Skeletal muscle satellite cell (primary cell): ENCODE results near the gene REPIN1.

Experiments used
- H3K27me3 ChIP-seq: 2 replicates; pipeline ENCODE4 v1.7.0; 2013; ENCODE audit warnings: low read length; ENCODE audit not compliant: control insufficient read depth, insufficient read depth
- H3K36me3 ChIP-seq: 2 replicates; pipeline ENCODE4 v1.7.0; 2013; ENCODE audit warnings: mild to moderate bottlenecking, control low read depth, low read length; ENCODE audit not compliant: insufficient read depth
- H3K4me1 ChIP-seq: 2 replicates; pipeline ENCODE4 v1.7.0; 2013; ENCODE audit warnings: low read length; ENCODE audit not compliant: control insufficient read depth, insufficient read depth
- H3K4me2 ChIP-seq: 2 replicates; pipeline ENCODE4 v1.7.0; 2013; ENCODE audit warnings: mild to moderate bottlenecking, low read length
- H3K4me3 ChIP-seq: 2 replicates; pipeline ENCODE4 v1.7.0; 2013; ENCODE audit warnings: low read length
- H3K9ac ChIP-seq: 2 replicates; pipeline ENCODE4 v1.7.0; 2013; ENCODE audit warnings: mild to moderate bottlenecking, low read depth, low read length, moderate library complexity
- H3K9me3 ChIP-seq: replicated peaks from 2 replicates; pipeline ENCODE4 v1.7.0; 2013; ENCODE audit warnings: mild to moderate bottlenecking, control low read depth, low read length

The REPIN1 gene

GRCh38 chr7:150407588-150408392 lies 39.2 kb downstream of the REPIN1 start:
- Histone ChIP-seq H3K4me1 (peaks cover 16% of the 10 kb centered on the region), H3K4me2 (no peak overlapping the region), H3K4me3 (no peak overlapping the region), H3K9ac (no peak overlapping the region), H3K27me3 (no peaks in the 10 kb centered on the region), H3K9me3 (no peaks in the 10 kb centered on the region), H3K36me3 (no peaks in the 10 kb centered on the region)

- Histone ChIP-seq H3K4me2 (no peak overlapping the region), H3K4me1 (peaks cover 16% of the 10 kb centered on the region), H3K27me3 (no peaks in the 10 kb centered on the region), H3K9ac (no peak overlapping the region), H3K4me3 (no peak overlapping the region), H3K36me3 (no peaks in the 10 kb centered on the region), H3K9me3 (no peaks in the 10 kb centered on the region)
Observed at GRCh38 chr7:150408393-150409299, 40.0 kb downstream of the REPIN1 start.

GRCh38 chr7:150409300-150410030 lies 40.8 kb downstream of the REPIN1 start:
- Histone ChIP-seq H3K4me3 (no peak overlapping the region), H3K4me2 (no peak overlapping the region), H3K9ac (no peak overlapping the region), H3K36me3 (no peaks in the 10 kb centered on the region), H3K4me1 (peaks cover 10% of the 10 kb centered on the region), H3K27me3 (no peaks in the 10 kb centered on the region), H3K9me3 (no peaks in the 10 kb centered on the region)

GRCh38 chr7:150410131-150410530 lies 41.5 kb downstream of the REPIN1 start:
- Histone ChIP-seq H3K4me2 (no peak overlapping the region), H3K36me3 (no peaks in the 10 kb centered on the region), H3K9ac (no peak overlapping the region), H3K27me3 (no peaks in the 10 kb centered on the region), H3K9me3 (no peaks in the 10 kb centered on the region), H3K4me3 (no peak overlapping the region), H3K4me1 (peaks cover 6% of the 10 kb centered on the region)

- no peaks in the 10 kb centered on the region for H3K27me3 ChIP-seq
- peaks cover 6% of the 10 kb centered on the region for H3K4me1 ChIP-seq
Observed at GRCh38 chr7:150410680-150411346, 42.2 kb downstream of the REPIN1 start.

GRCh38 chr7:150411606-150412005 lies 43.0 kb downstream of the REPIN1 start:
- H3K9ac ChIP-seq: no peak overlapping the region
- H3K9me3 ChIP-seq: no peaks in the 10 kb centered on the region
- H3K4me3 ChIP-seq: no peak overlapping the region
- H3K4me1 ChIP-seq: no peaks in the 10 kb centered on the region
- no peak overlapping the region for H3K4me2 ChIP-seq
- no peaks in the 10 kb centered on the region for H3K36me3 ChIP-seq
- no peaks in the 10 kb centered on the region for H3K27me3 ChIP-seq

More at GRCh38 chr7:150410680-150411346, 42.2 kb downstream of the REPIN1 start:
- Histone ChIP-seq H3K36me3 (no peaks in the 10 kb centered on the region), H3K4me2 (no peak overlapping the region), H3K9me3 (no peaks in the 10 kb centered on the region), H3K9ac (no peak overlapping the region), H3K4me3 (no peak overlapping the region)

DNA sequence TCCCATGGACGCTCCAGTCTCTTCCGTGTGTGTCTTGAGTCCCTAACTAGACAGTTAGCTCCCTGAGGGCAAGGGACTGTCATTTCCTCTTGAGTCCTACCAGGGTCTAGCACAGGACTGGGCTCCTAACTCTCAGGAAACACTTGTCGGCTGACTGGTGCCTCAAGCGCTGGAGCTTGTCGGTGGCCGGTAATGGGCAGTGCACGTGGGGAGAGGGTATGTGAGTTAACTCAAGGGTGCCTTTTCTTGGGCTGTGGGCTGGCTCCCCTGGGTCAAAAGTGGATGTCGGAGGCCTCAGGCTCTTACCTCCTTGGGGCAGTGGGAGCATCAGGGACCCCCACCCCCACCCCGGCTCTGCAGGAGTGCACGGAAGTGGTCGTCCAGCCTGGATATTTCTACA lies 43.4 kb downstream of the REPIN1 start:
- Histone ChIP-seq H3K4me1 (no peaks in the 10 kb centered on the region), H3K36me3 (no peaks in the 10 kb centered on the region), H3K4me3 (no peak overlapping the region), H3K27me3 (no peaks in the 10 kb centered on the region), H3K9ac (no peak overlapping the region), H3K9me3 (no peaks in the 10 kb centered on the region), H3K4me2 (no peak overlapping the region)

- no peaks in the 10 kb centered on the region for H3K27me3 ChIP-seq
- H3K4me3 ChIP-seq: no peak overlapping the region
- no peaks in the 10 kb centered on the region for H3K9me3 ChIP-seq
- no peak overlapping the region for H3K4me2 ChIP-seq
- no peaks in the 10 kb centered on the region for H3K36me3 ChIP-seq
- no peaks in the 10 kb centered on the region for H3K4me1 ChIP-seq
- no peak overlapping the region for H3K9ac ChIP-seq
Observed at GRCh38 chr7:150412518-150413488, 44.2 kb downstream of the REPIN1 start.

- H3K4me2 ChIP-seq: no peak overlapping the region
- H3K27me3 ChIP-seq: no peaks in the 10 kb centered on the region
- H3K4me1 ChIP-seq: no peaks in the 10 kb centered on the region
- H3K9me3 ChIP-seq: no peaks in the 10 kb centered on the region
- H3K4me3 ChIP-seq: no peak overlapping the region
- H3K36me3 ChIP-seq: no peaks in the 10 kb centered on the region
- H3K9ac ChIP-seq: no peak overlapping the region
Observed at GRCh38 chr7:150413640-150414081, 45.0 kb downstream of the REPIN1 start.
